SKM-1 (cell line): ENCODE data around the gene IFNA21.
"Not testable (repeated sequence)": the region's sequence is repeated elsewhere in the genome, so short reads cannot be mapped to it uniquely, and the experiment has no call there.

ENCODE experiments used
- DNase-seq: peaks from one replicate; lab custom pipeline; 2025; ENCODE audit not compliant: unreplicated experiment; lab: John Stamatoyannopoulos, UW

IFNA21 gene

GRCh38 chr9:21166560-21166959 lies at the start of gene IFNA21:
Gene IFNA21 (minus strand): TSS chr9:21166660. CDS start chr9:21166612, 48 bp downstream.
- DNase-seq: not testable (repeated sequence)

- peak; percentile 7 for DNase-seq
Measured at GRCh38 chr9:21213411-21214326, 47.2 kb upstream of the IFNA21 start.

DNA sequence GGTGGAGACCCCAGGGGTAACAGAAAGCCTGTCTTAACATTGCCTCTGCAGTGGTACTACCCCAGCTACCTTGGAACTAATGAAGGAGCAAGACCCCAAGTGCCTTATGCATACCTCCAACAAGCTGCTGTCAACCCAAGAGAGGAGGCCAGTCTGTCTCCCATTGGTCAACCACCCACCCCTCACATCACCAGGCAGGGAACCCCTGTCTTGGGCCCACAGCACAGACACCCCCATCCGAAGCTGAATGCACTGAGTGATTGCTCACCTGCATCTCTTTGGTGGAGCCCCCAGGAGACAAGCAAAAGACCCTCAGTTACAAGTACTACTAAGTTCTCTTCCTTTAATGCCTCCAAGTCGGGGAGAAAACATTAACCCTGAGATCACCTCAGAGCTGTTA lies 45.7 kb upstream of the IFNA21 start:
- DNase-seq: not testable (repeated sequence)

- not testable (repeated sequence) for DNase-seq
Measured at GRCh38 chr9:21210782-21211181, 44.3 kb upstream of the IFNA21 start.

DNA sequence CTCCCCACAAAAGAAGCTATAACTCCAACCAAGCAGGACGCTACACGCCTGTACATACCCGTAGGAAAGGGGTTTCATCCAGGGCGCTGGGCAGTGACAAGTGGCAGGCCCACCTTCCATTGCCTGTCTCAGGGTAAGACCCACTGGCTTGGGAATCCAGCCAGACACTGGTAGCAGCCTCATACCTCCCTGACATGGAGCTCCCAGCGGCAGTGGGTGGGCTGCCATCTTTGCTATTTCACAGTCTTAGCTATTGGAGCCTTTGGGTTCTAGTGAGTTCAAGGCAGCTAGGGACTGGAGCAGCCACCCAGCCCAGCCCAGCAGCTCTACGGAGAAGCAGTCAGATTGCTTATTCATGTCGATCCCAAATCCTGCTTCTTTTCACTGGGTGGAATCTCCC lies 43.9 kb upstream of the IFNA21 start:
- no peak for DNase-seq

DNA sequence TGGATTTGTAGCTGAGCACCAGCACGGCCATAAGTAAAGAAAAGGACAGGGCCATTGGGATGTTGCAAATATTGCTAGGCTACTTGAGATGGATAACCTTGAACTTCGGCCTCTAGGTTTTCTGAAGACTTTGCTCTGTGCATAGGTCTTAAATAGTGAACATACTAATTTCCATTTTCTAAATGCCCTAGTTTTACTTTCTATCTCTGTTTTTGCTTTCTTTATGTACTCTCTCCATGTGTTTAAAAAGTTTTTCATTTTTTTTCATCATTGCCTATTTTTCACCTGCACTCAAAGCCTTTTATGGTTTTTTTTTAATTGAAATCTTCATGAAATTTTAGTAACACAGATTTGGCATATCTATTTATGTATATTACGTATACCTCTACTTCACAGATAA lies 40.6 kb upstream of the IFNA21 start, which contains the start of gene IFNA10:
TSS of gene IFNA10 (minus strand) at position 101 of the 400 bp plus-strand sequence. CDS start at position 55, 46 bp downstream.
- not testable (repeated sequence) for DNase-seq

GRCh38 chr9:21205204-21205603 lies 38.7 kb upstream of the IFNA21 start:
- DNase-seq: no peak

DNA sequence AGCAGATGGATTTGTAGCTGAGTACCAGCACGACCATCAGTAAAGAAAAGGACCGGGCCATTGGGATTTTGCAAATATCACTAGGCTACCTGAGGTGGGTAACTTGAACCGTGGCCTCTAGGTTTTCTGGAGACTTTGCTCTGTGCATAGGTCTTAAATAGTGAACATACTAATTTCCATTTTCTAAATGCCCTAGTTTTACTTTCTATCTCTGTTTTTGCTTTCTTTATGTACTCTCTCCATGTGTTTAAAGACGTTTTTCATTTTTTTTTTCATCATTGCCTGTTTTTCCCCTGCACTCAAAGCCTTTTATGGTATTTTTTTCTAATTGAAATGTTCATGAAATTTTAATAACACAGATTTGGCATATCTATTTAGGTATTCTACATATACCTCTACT lies 35.6 kb upstream of the IFNA21 start, which contains the start of gene IFNA7:
TSS of gene IFNA7 (minus strand) at position 101 of the 400 bp plus-strand sequence. CDS start at position 61, 40 bp downstream.
- not testable (repeated sequence) for DNase-seq

- DNase-seq: peak; percentile 31
Measured at GRCh38 chr9:21194867-21195776, 28.7 kb upstream of the IFNA21 start.

DNA sequence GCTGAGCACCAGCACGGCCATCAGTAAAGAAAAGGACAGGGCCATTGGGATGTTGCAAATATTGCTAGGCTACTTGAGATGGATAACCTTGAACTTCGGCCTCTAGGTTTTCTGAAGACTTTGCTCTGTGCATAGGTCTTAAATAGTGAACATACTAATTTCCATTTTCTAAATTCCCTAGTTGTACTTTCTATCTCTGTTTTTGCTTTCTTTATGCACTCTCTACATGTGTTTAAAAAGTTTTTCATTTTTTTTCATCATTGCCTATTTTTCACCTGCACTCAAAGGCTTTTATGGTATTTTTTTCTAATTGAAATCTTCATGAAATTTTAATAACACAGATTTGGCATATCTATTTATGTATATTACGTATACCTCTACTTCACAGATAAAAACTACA lies 21.0 kb upstream of the IFNA21 start, which contains the start of gene IFNA4:
TSS of gene IFNA4 (minus strand) at position 101 of the 400 bp plus-strand sequence. CDS start at position 45, 56 bp downstream.
- not testable (repeated sequence) for DNase-seq

DNA sequence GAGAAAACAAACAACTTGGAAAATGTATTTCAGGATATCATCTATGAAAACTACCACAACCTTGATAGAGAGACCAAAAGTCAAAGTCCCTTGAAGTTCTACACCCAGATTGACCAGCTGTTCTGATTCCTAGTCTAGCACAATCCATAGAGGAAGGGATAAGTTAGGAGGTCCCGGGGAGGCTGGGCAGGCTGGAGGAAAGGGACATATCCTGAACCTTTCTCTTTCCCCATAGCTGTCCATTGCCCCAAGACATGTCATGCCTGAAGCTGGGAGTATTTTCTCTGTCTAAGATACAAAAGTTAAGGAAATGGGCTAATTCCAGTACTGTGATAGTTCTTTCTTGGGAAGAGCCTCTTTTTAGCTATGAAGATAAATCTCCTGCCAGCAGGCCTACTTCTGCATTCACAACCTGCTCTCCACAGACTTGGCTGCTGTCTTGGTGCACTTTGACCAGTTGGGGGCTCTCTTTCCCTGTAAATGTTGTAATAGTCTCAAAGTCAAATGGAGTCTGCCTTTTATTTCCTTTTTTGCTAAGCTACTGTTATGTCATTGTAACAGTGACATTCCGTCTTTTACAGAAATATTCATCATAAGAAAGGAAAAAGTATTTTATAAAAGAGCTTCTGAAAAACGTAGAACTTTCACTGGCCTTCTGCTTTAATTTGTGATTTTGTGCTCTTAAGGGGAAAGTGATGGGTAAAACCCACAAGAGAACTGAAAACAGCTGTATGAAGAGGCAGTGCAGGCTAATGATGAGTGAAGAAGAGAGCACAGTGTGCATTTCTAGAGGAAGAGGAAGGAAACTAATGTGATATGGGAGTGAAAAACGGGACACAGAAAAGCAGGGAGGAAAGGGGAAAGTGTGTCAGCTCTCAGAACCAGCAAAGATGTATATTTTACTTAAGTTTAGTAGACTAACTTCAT lies 16.6 kb upstream of the IFNA21 start:
- DNase-seq: peak; percentile 35

- no peak for DNase-seq
Measured at GRCh38 chr9:21174671-21175070, 8.2 kb upstream of the IFNA21 start.

DNA sequence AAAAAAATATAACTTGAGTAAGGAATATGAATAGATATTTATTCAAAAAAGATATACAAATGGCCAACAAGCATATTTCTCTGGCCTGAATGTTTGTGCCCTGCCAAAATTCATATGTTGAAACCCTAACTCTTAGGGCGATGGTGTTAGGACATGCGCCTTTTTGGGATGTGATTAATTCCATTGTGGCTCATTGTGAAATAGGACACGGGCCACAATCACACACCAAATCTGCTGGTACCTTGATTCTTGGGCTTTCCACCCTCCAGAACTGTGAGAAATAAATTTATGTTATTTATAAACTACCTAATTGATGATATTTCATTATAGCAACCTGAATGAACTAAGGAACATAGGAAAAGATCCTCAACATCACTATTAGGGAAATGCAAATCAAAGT lies 5.7 kb upstream of the IFNA21 start:
- no peak for DNase-seq

- no peak for DNase-seq
Measured at GRCh38 chr9:21171351-21171750, 4.9 kb upstream of the IFNA21 start.

- no peak for DNase-seq
Measured at GRCh38 chr9:21165516-21165915, 944 bp downstream of the IFNA21 start.

- peak; percentile 52 for DNase-seq
Measured at GRCh38 chr9:21160178-21160577, 6.3 kb downstream of the IFNA21 start.

DNA sequence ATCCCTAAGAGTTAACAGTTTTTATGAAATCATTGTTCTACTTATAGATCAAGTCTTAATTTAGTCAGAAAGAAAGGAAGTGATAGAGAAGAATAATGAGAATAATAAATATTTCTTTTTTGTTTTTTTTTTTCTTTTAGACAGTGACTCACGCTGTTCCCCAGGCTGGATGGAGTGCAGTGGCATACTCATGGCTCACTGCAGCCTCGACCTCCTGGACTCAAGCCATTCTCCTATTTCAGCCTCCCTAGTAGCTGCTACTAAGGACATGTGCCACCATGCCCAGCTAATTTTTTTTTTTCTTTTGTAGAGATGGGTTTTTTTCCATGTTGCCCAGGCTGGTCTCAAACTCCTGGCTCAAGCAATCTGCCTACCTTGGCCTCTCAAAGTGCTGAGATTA lies 11.0 kb downstream of the IFNA21 start:
- DNase-seq: no peak

DNA sequence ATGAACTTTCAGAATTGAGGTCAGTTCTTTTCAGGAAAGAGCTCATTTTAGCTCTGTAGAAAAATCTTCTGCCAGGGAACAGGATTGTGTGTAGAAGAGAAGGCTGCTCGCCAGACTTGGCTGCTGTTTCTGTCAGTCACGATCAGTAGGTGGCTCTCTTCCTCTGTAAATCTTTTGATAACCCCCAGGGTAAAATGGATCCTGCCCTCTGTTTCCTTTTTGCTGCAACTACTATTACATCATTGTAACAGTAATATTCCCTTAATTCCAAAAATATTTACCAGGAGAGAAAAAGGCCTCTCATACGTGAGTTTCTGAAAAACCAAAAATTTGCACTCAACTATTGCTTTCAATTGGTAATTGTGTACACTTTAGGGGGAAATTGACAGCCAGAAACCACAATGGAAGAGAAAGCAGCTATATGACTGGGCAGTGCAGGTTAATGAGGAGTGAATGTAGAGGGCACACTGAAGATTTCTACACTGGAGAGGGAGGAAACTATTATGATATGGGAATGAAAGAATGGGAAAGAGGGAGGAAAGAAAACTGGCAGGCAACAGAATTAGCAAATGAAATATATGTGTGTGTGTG lies 12.3 kb downstream of the IFNA21 start:
- DNase-seq: peak; percentile 50

GRCh38 chr9:21153336-21154017 lies 13.0 kb downstream of the IFNA21 start:
- no peak for DNase-seq
